ENCODE measurements around the gene OSBPL1A.
"Not testable (repeated sequence)": the region's sequence is repeated elsewhere in the genome, so short reads cannot be mapped to it uniquely, and the experiment has no call there.

The OSBPL1A gene

GRCh38 chr18:24397131-24397693 lies 412 bp downstream of the OSBPL1A start:
- DNase-seq (ENCODE audit: low read depth in 2 of 2): no peak

GRCh38 chr18:24396082-24396633 lies 1.5 kb downstream of the OSBPL1A start:
- no peak for DNase-seq (ENCODE audit: low read depth in 2 of 2)

- DNase-seq (ENCODE audit: low read depth in 2 of 2): no peak
Measured at GRCh38 chr18:24395049-24395795, 2.4 kb downstream of the OSBPL1A start.

GRCh38 chr18:24388957-24389356 lies 8.7 kb downstream of the OSBPL1A start:
- DNase-seq (ENCODE audit: low read depth in 2 of 2): no peak

- DNase-seq (ENCODE audit: low read depth in 2 of 2): no peak
Measured at GRCh38 chr18:24386681-24387080, 10.9 kb downstream of the OSBPL1A start.

GRCh38 chr18:24381126-24381525 lies 16.5 kb downstream of the OSBPL1A start:
- DNase-seq (ENCODE audit: low read depth in 2 of 2): no peak

GRCh38 chr18:24380163-24380747 lies 17.4 kb downstream of the OSBPL1A start:
- no peak for DNase-seq (ENCODE audit: low read depth in 2 of 2)

- no peak for DNase-seq (ENCODE audit: low read depth in 2 of 2)
Measured at GRCh38 chr18:24378598-24378997, 19.0 kb downstream of the OSBPL1A start.

GRCh38 chr18:24376531-24376930 lies 21.1 kb downstream of the OSBPL1A start:
- not testable (repeated sequence) for DNase-seq (ENCODE audit: low read depth in 2 of 2)

GRCh38 chr18:24373328-24373727 lies 24.3 kb downstream of the OSBPL1A start:
- DNase-seq (ENCODE audit: low read depth in 2 of 2): no peak

GRCh38 chr18:24372279-24372872 lies 25.2 kb downstream of the OSBPL1A start:
- no peak for DNase-seq (ENCODE audit: low read depth in 2 of 2)

- DNase-seq (ENCODE audit: low read depth in 2 of 2): no peak
Measured at GRCh38 chr18:24370120-24370519, 27.5 kb downstream of the OSBPL1A start.

- DNase-seq (ENCODE audit: low read depth in 2 of 2): no peak
Measured at GRCh38 chr18:24369426-24369825, 28.2 kb downstream of the OSBPL1A start.

- no peak for DNase-seq (ENCODE audit: low read depth in 2 of 2)
Measured at GRCh38 chr18:24368749-24369148, 28.9 kb downstream of the OSBPL1A start.

GRCh38 chr18:24366328-24366727 lies 31.3 kb downstream of the OSBPL1A start:
- no peak for DNase-seq (ENCODE audit: low read depth in 2 of 2)

- no peak for DNase-seq (ENCODE audit: low read depth in 2 of 2)
Measured at GRCh38 chr18:24364177-24364576, 33.4 kb downstream of the OSBPL1A start.

- DNase-seq (ENCODE audit: low read depth in 2 of 2): no peak
Measured at GRCh38 chr18:24362757-24363156, 34.9 kb downstream of the OSBPL1A start.

- DNase-seq (ENCODE audit: low read depth in 2 of 2): not testable (repeated sequence)
Measured at GRCh38 chr18:24359787-24360530, 37.7 kb downstream of the OSBPL1A start.

GRCh38 chr18:24354278-24354677 lies 43.3 kb downstream of the OSBPL1A start:
- DNase-seq (ENCODE audit: low read depth in 2 of 2): no peak

GRCh38 chr18:24346254-24346653 lies 51.4 kb downstream of the OSBPL1A start:
- DNase-seq (ENCODE audit: low read depth in 2 of 2): no peak

GRCh38 chr18:24344509-24344908 lies 53.1 kb downstream of the OSBPL1A start:
- no peak for DNase-seq (ENCODE audit: low read depth in 2 of 2)

GRCh38 chr18:24342347-24342746 lies 55.3 kb downstream of the OSBPL1A start:
- DNase-seq (ENCODE audit: low read depth in 2 of 2): no peak
